Tibial artery (tissue), 4 donors: ENCODE data around the gene ADAMTS2.
A peak's percentile ranks its signal among the peaks of the same experiment; 100 is the strongest.

Source experiments
- DNase-seq, 2 donors: peaks; one replicate each; pipeline ENCODE4 v3.0.0-alpha.2; 2019
- H3K27ac ChIP-seq, 2 donors: fragments of 200-600 bp; sonication (generic) in 1 of 2; 1 replicate in 1 of 2; 2 replicates in 1 of 2; pipeline ENCODE4 v1.5.1; 2018 to 2019; ENCODE audit warnings: mild to moderate bottlenecking in 1 of 2
- H3K27me3 ChIP-seq, 2 donors: fragments of 200-600 bp; sonication (generic) in 1 of 2; one replicate each; pipeline versions ENCODE4 v1.5.1 to v1.6.0; 2016 to 2019
- H3K36me3 ChIP-seq, 3 donors: fragments of 200-600 bp; sonication (generic) in 2 of 3; one replicate each; pipeline ENCODE4 v1.5.1; 2016 to 2019; ENCODE audit warnings: mild to moderate bottlenecking in 2 of 3
- H3K4me1 ChIP-seq, 4 donors: fragments of 200-600 bp; sonication (generic) in 2 of 4; 1 replicate in 3 of 4; 2 replicates in 1 of 4; pipeline ENCODE4 v1.5.1; 2016 to 2019
- H3K4me3 ChIP-seq, 2 donors: fragments of 200-600 bp; sonication (generic) in 1 of 2; 1 replicate in 1 of 2; 2 replicates in 1 of 2; pipeline ENCODE4 v1.5.1; 2018 to 2019; ENCODE audit warnings: mild to moderate bottlenecking in 2 of 2
- H3K9me3 ChIP-seq, 3 donors: fragments of 200-600 bp; sonication (generic) in 1 of 3; one replicate each; pipeline ENCODE4 v1.5.1; 2016 to 2019
- intact Hi-C: fragments of 100-400 bp; cut with DNase I; formaldehyde crosslinking; loops from one replicate; pipeline ENCODE4 v1.15.0; 2023; ENCODE audit warnings: low total_unique reads
- TF ChIP-seq, protein P1 (sequence below), 2 experiments: fragments of 200-600 bp in 1 of 2; fragments of 450-650 bp in 1 of 2; IDR thresholded peaks; one replicate each; pipeline ENCODE4 v1.5.1; 2017 to 2019; ENCODE audit warnings: antibody characterized with exemption in 2 of 2, mild to moderate bottlenecking in 1 of 2, moderate library complexity in 1 of 2

The ADAMTS2 gene

GRCh38 chr5:179311091-179311470 lies 34.2 kb downstream of the ADAMTS2 start:
- peak; percentile 14 to 61 for DNase-seq
- intact Hi-C loops, result no loop called here
- TF ChIP-seq, protein P1, sequence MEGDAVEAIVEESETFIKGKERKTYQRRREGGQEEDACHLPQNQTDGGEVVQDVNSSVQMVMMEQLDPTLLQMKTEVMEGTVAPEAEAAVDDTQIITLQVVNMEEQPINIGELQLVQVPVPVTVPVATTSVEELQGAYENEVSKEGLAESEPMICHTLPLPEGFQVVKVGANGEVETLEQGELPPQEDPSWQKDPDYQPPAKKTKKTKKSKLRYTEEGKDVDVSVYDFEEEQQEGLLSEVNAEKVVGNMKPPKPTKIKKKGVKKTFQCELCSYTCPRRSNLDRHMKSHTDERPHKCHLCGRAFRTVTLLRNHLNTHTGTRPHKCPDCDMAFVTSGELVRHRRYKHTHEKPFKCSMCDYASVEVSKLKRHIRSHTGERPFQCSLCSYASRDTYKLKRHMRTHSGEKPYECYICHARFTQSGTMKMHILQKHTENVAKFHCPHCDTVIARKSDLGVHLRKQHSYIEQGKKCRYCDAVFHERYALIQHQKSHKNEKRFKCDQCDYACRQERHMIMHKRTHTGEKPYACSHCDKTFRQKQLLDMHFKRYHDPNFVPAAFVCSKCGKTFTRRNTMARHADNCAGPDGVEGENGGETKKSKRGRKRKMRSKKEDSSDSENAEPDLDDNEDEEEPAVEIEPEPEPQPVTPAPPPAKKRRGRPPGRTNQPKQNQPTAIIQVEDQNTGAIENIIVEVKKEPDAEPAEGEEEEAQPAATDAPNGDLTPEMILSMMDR (IDR thresholded peaks at IDR 0.05), result no peak
- no peaks in the 10 kb centered on the region for H3K27me3 ChIP-seq
- peaks cover 0 to 33% (median 20%) of the 10 kb centered on the region in 4 donors for H3K4me1 ChIP-seq
- peaks cover 0 to 3% (median 0%) of the 10 kb centered on the region in 3 donors for H3K9me3 ChIP-seq
- H3K36me3 ChIP-seq, result no peaks in the 10 kb centered on the region
- no peak overlapping the region for H3K27ac ChIP-seq
- H3K4me3 ChIP-seq, result no peak overlapping the region

DNA sequence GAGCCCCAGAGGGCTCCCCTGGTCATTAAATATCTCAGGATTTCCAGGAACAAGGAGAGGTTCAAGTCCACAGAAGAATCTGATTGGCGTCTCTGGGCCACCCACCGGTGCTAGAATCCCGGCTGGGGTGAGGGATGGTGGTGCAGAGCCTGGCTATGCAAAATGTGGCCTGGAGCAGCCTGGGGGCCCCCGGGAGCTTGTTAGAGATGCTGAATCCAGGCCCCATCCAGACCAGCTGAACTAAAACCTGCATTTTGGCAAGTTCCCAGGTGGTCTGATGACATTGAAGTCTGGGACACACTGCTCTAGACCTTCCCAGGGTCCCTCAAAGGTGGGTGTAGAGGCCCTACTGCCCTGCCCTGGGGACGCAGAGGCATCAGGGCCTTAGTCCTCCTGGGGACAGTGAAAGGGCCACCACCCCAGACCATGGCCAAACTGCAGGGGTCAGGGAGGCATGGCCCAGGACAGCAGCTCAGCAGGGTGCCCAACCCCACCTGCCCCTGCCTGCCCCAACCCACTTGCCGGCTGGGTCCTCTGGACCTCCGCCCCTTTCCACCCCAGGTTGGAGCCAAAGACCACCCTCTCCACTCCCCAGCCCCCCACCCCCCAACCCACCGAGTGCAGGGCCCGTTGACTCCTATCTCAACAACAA lies 34.7 kb downstream of the ADAMTS2 start:
- Histone ChIP-seq H3K27ac (no peak overlapping the region), H3K4me1 (peaks cover 0 to 34% (median 17%) of the 10 kb centered on the region in 4 donors), H3K27me3 (no peaks in the 10 kb centered on the region), H3K9me3 (peaks cover 0 to 8% (median 0%) of the 10 kb centered on the region in 3 donors), H3K36me3 (no peaks in the 10 kb centered on the region), H3K4me3 (no peak overlapping the region)
- peak; percentile 11 to 59 for DNase-seq
- intact Hi-C loops, result no loop called here
- TF ChIP-seq, protein P1 (IDR thresholded peaks at IDR 0.05), result no peak

- intact Hi-C loops, result no loop called here
- DNase-seq, result peak in 1 of 2 donors; percentile 37
Measured at GRCh38 chr5:179309751-179310320, 35.4 kb downstream of the ADAMTS2 start.

DNA sequence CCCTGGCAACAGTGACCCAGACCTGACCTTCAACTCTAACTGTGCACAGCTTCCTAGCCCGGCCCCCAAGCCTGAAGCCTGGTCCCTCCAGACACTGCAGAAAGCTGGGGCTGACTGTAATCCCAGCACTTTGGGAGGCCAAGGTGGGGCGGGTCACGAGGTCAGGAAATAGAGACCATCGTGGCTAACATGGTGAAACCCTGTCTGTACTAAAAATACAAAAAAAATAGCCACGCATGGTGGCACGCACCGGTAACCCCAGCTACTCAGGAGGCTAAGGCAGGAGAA lies 35.9 kb downstream of the ADAMTS2 start:
- H3K27ac ChIP-seq, result no peak overlapping the region
- TF ChIP-seq, protein P1 (IDR thresholded peaks at IDR 0.05), result no peak
- peak in 1 of 2 donors; percentile 51 for DNase-seq

More at GRCh38 chr5:179309751-179310320, 35.4 kb downstream of the ADAMTS2 start:
- H3K4me1 ChIP-seq, result peaks cover 0 to 27% (median 11%) of the 10 kb centered on the region in 4 donors
- TF ChIP-seq, protein P1 (IDR thresholded peaks at IDR 0.05), result no peak
- no peaks in the 10 kb centered on the region for H3K36me3 ChIP-seq
- peaks cover 0 to 15% (median 0%) of the 10 kb centered on the region in 3 donors for H3K9me3 ChIP-seq
- no peaks in the 10 kb centered on the region for H3K27me3 ChIP-seq
- H3K27ac ChIP-seq, result no peak overlapping the region
- H3K4me3 ChIP-seq, result no peak overlapping the region

DNA sequence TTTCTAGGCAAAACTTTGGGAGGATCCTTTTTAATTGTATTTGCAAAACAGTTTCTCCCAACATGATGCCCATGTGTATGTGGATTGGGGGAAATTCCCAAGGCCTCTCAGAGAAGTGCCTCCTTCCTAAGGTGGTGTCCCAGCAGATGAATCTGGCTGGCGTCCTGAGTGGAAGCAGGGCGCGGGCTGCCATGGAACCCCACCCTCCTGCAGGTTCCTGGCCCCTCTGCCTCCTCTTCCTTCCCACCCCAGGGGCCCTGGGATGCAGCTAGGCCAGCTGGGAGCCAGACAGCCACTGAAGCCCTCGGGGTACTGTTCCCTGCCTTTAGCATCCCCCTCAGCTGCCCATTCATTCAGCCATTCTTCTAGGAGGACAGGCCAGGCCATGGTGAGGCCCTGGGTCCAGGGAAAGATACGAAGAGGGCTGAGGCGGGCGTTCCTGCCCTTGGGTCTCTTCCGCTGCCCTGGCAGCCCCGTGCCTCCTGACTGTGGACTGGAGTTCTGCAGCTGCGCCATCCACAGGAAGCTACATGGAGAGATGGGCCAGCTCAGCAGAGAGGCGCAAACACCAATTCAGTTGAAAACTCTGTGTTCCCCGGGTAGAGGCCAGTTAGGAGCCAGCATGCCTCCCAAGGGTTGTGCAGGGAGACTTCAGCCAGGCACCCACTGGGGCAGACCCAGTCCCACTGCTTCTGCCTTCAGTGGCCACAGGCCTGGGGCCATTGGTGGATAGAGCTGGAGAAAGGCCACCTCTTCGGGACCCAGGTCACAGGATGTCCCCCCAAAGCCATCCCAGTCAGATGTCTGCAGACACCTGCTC lies 36.5 kb downstream of the ADAMTS2 start:
- Histone ChIP-seq H3K4me3 (no peak overlapping the region), H3K27me3 (no peaks in the 10 kb centered on the region), H3K9me3 (peaks cover 0 to 15% (median 0%) of the 10 kb centered on the region in 3 donors), H3K27ac (no peak overlapping the region), H3K4me1 (peaks cover 0 to 22% (median 6%) of the 10 kb centered on the region in 4 donors), H3K36me3 (no peaks in the 10 kb centered on the region)
- intact Hi-C loops, result no loop called here
- TF ChIP-seq, protein P1 (IDR thresholded peaks at IDR 0.05), result no peak
- peak in 1 of 2 donors; percentile 55 for DNase-seq

More for the DNA sequence above, 35.9 kb downstream of the ADAMTS2 start:
- Histone ChIP-seq H3K9me3 (peaks cover 0 to 15% (median 0%) of the 10 kb centered on the region in 3 donors), H3K4me3 (no peak overlapping the region), H3K27me3 (no peaks in the 10 kb centered on the region), H3K36me3 (no peaks in the 10 kb centered on the region), H3K4me1 (peaks cover 0 to 22% (median 6%) of the 10 kb centered on the region in 4 donors)
- intact Hi-C loops, result no loop called here
